NCI-H2081 treated with DMSO at 0.1 percent for 48 hours (cell line): Measurements from ENCODE around the gene ATF3.
"Not testable (repeated sequence)": the region's sequence is repeated elsewhere in the genome, so short reads cannot be mapped to it uniquely, and the experiment has no call there.

Experiments used
- DNase-seq: peaks from one replicate; lab custom pipeline; 2025; lab: John Stamatoyannopoulos, UW

The ATF3 gene

GRCh38 chr1:212628046-212628445 lies 19.5 kb downstream of the ATF3 start:
- DNase-seq: no peak

DNA sequence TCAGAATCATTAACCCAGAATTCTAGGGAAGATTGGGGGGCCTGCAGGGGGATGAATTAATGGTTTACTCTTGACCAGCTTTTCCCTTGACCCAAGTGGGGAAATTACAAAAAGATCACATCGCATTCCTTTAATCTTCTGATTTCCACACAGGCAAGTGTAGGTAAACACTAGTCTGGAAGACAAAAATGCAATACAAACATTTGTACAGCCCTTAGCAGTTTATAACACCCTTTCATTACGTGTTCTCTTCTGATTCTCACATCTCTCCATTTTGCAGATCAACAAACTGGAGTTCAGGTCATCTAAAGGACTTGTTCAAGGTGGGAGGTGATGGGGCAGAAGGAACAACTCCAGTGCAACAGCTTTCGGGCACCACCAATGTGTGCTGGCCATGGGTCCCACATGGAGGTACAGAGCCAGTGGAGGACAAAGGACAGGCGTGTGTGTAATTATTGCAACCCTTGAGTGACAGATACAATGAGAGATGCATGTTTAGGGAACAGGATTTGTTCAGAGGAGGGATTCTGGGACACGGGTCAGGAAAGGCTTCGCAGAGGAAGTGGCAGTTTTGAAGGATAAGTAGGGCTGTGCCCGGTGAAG lies 20.4 kb downstream of the ATF3 start:
- DNase-seq: no peak

DNA sequence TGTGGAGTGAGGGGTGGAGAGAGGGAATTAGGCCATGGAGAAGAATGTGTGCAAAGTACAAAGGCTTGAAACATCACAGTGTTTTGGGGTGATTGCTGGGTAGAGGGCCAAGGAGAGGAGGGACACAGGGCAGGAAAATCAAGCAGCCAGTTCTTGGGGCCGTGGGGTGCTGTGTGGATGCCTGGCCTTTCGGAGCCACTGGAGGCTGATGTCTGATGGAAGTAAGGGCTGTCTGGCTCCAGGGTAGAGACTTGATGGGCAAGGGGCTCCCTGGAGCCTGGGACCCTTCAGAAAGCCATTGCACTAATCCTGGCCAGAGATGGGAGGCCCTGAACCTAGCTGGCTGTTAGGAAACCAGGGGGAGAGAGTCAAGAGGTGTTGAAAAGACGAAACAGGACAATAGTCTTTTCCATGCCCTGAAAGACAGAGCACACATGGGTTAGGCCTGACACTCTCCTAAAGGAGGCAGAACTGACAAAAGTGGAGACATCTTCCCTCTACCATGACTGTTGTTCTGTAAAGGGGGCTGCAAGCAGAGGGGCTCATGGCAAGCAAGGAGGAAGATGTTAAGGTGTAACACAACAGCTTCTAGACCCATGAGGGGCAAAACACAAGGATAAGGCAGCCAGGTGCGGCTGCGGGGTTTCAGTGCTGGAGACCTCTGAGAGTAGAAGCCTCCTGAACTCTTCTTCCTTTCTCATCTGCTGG lies 21.0 kb downstream of the ATF3 start:
- no peak for DNase-seq

DNA sequence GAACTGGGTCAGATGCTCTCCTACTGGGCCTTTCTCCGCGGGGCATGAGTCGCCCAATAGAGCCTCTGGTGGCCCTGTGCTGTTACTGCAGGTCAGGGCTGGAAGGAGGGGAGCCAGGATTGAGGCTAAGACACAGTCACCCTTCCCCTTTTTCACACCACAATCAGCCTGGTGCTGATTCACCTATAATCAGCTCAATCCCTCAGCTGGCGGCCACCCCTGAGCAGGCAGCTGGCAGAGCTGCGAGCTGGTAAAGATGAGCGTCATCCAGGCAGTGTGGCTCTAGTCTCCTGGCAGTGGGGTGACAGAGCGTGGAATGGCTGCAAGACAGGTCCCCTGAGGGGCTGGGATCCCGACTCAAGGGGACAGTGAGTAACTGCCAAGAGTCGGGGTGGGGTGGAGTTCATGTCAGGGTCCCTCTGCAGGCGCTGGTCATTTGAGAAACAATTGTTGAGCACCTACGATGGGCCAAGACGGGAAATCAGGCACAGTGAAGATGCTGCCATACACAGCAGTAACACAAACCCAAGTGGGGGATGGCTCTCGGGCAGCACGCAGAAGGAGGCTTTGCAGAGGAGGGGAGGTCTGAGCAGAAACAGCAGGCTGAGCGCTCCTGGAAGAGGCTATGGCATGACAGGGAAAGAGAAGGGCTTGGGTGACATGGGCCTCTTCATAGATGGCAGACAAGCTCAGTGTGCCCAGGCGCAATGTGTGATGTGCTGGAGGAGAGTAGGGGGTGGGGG lies 21.8 kb downstream of the ATF3 start:
- no peak for DNase-seq

DNA sequence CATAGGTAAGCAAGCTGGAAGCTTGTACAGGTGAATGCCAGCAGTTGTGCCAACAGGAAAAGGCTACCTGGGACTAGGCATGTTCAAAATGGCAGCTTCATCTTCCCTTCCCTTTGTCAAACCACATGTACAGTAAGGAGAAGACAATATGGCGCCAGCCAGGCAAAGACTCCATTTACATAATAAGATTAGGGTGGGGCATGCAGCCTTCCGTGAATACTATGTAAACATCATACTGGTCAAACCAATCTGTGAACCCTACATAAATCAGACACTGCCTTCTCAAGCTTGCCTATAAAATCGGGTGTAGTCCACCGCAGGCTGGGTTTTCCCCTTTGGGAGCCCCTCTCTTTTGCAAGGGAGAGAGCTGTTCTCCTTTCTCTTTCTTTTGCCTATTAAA lies 24.6 kb downstream of the ATF3 start:
- DNase-seq: no peak

DNA sequence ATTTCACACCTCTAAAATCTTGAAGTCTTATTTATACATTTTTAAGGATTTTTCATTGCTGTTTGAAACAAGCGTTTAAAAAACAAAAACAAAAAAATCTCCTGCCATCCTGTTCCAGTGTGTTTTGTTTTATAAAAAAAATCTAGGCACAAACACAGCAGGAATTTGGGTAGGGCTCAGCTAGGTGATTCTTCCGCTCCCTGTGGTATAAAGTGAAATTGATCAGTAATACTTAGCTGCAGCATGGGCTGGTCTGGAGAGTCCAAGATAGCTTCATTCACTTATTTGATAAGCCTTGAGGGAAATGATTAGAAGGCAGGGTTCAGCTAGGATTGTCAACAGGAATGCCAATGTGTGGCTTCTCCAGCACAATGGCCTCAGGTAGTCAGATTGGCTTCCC lies 25.7 kb downstream of the ATF3 start:
- DNase-seq: no peak

- no peak for DNase-seq
These were observed 26.6 kb downstream of the ATF3 start for GRCh38 chr1:212635141-212635631.

DNA sequence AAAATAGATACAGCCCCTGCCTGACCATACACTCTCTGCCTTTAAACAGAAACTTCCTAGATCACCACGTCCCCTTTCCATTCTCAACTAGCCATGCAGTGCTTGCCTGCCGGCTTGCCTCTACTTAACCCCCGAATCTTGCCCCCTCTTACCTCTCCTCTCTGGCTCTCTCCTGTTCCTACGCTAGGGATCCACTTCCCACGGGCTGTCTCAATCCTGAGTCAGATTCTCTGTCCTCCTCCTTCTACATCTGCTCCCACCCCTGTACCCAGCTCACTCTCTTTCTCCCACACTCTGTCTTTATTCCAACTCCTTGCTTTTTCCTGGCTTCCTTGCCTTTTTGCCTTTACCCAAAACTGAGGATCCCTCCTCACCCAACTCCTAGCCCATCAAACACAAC lies 29.3 kb downstream of the ATF3 start:
- no peak for DNase-seq

DNA sequence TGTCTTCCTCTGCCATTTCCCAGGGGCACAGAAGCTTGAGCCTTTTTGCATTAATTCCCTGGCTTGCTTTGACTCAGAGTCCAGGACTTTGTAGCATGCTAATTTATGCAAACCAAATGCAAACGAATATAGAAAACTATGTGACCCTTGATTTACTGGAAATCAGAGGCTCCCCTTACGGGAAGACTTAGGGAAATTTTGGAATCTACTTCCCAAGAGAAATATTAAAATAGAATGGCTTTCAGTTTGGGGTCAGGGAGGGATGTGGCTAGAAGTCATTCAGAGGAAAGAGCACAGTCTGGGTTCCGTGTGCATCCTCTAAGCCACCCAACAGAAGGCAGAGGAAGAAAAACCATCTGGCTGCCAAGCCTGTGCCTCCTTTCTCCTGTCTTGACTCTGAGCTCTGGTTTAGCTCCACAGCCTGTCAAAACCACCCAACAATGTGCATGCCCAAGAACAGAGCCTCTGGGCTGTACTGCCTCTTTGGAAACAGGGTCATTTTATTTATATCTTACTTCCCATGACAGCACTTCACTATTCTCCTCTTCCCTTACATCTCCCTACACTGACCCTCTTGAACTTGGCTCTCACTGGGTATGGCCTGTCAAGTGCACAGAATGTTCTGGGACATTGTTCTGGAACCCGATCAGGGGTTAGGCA lies 30.1 kb downstream of the ATF3 start:
- no peak for DNase-seq

GRCh38 chr1:212639524-212639923 lies 31.0 kb downstream of the ATF3 start:
- not testable (repeated sequence) for DNase-seq

GRCh38 chr1:212640223-212640878 lies 31.8 kb downstream of the ATF3 start:
- no peak for DNase-seq

- DNase-seq: no peak
These were observed 33.4 kb downstream of the ATF3 start for GRCh38 chr1:212641956-212642355.

DNA sequence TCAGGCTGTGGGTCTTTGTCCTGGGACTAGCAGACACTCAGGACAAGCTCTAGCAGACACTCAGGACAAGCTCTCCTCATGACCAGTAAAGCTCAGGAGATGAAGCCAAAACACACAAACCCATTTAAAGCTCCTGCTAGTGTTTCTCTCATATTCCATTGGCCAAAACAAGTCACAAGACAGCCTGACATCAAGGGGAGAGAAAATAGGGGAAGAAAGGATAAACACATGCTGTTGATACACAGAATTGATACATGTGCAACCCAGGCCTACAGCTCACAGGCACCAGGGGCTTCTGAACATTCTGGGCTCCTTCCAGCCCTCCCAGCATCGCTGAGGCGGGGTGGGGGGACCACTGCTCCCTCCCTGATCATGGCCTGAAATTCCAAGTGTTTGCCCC lies 35.3 kb downstream of the ATF3 start:
- no peak for DNase-seq

GRCh38 chr1:212644866-212645545 lies 36.4 kb downstream of the ATF3 start:
- no peak for DNase-seq

- DNase-seq: no peak
These were observed 37.3 kb downstream of the ATF3 start for GRCh38 chr1:212645546-212646543.

DNA sequence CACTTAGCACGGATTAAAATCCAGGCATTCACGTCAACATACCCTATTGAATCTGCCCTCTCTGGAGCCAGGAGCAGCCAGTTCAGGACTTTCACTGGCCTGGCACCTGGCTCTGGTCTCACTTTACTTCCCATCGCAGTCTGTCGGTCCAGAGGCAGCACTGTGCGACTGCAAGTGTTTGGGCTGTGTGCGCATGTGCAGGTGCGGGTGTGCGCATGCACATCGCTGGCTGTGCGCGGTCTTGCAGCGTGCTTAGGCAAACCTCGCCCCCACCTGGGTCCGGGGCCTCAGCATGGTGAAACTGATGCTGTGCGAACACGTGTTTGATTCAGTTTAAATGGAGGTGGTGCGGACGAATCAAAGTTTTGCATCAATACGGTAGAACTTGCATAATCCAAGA lies 38.0 kb downstream of the ATF3 start:
- no peak for DNase-seq

DNA sequence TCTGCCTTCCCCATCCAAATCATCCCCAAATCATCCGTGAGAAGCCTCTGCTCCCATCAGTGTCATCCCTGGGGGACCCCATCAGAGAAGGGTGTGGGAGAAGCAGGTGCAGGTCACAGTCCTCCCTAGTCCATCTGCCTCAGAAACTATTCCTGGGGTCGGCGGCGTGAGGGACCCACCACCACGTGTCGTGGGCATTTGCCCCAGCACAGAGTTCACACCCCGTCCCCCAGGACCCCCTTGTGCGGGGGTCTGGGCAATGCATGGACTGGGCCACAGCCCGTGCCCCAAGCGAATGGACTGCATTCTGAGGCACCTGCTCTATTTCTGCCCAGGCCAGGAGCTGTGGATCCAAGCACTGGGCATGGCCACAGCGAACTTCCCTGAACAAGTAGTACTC lies 38.4 kb downstream of the ATF3 start:
- DNase-seq: no peak

DNA sequence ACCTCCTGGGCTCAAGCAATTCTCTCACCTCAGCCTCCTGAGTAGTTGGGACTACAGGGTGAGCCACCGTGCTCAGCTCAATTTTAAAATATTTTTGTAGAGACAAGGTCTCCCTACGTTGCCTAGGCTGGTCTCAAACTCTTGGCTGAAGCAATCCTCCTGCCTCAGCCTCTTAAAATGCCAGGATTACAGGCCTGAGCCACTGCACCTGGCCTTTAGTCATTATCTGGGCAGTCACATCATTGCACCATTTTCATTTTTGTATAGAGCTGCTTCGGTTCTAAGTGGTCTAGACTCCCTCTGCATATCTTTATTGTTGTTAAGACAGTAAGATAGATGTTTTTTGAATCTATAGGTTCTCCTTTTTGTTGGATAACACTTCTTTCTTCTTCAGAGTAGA lies 39.9 kb downstream of the ATF3 start:
- DNase-seq: no peak

GRCh38 chr1:212649020-212649419 lies 40.5 kb downstream of the ATF3 start:
- DNase-seq: no peak

DNA sequence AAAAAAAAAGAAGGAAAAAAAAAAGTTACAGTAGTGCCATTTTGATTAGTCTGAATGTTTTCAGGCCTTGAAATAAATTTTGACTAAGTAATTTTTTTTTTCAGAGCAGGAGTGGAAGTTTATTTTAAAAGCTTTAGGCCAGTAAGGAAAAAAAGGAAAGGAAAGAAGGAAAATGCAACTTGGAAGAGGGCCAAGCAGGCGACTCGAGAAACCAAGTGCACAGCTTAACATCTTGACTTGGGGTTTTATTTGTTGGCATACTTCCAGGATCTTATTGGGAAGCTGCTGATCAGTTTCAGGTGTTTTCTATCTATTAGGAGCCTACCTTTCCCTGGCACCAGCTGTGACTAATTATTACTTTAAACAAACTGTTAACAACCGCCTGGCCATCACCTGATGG lies 41.7 kb downstream of the ATF3 start:
- no peak for DNase-seq
